ENCODE measurements around the gene GNA15.
"Not testable (repeated sequence)": the region's sequence is repeated elsewhere in the genome, so short reads cannot be mapped to it uniquely, and the experiment has no call there.

GNA15 gene

GRCh38 chr19:3190921-3191805 lies 55.3 kb downstream of the GNA15 start:
- no peak for DNase-seq
- H3K27me3 ChIP-seq (replicated peaks in 2 of 5; ENCODE audit: control insufficient read depth in 4 of 5, insufficient read depth in 5 of 5, low read length in 4 of 5) = no peaks in the 10 kb centered on the region
- no peaks in the 10 kb centered on the region for H3K9me3 ChIP-seq (ENCODE audit: control extremely low read depth in 1 of 5, control insufficient read depth in 4 of 5, insufficient read depth in 2 of 5, low read depth in 1 of 5, low read length in 4 of 5)
- no peak overlapping the region for H3K4me3 ChIP-seq (ENCODE audit: control insufficient read depth in 1 of 7, extremely low read depth in 1 of 7, insufficient read depth in 4 of 7, low read depth in 2 of 7, low read length in 6 of 7)
- H3K36me3 ChIP-seq (ENCODE audit: control insufficient read depth in 4 of 4, insufficient read depth in 4 of 4, low read length in 3 of 4) = peaks cover 0 to 57% (median 13%) of the 10 kb centered on the region in 4 experiments
- H3K4me1 ChIP-seq (ENCODE audit: control extremely low read depth in 1 of 4, control insufficient read depth in 4 of 4, insufficient read depth in 4 of 4, low read length in 3 of 4) = peaks cover 0 to 55% (median 48%) of the 10 kb centered on the region in 4 experiments
- 96% methylated on average over 37 of the region's 46 CpGs for WGBS (ENCODE audit: insufficient coverage)
- POLR2A ChIA-PET = no interaction called here
- CTCF ChIA-PET = no interaction called here
- no peak overlapping the region for H3K27ac ChIP-seq (ENCODE audit: insufficient read depth in 1 of 2, low read depth in 1 of 2, low read length in 2 of 2, poor library complexity in 1 of 2, severe bottlenecking in 2 of 2)

GRCh38 chr19:3191806-3192104 lies 55.9 kb downstream of the GNA15 start:
- H3K9me3 ChIP-seq (ENCODE audit: control extremely low read depth in 1 of 5, control insufficient read depth in 4 of 5, insufficient read depth in 2 of 5, low read depth in 1 of 5, low read length in 4 of 5); POLR2A ChIA-PET; H3K27ac ChIP-seq (ENCODE audit: insufficient read depth in 1 of 2, low read depth in 1 of 2, low read length in 2 of 2, poor library complexity in 1 of 2, severe bottlenecking in 2 of 2); H3K4me3 ChIP-seq (ENCODE audit: control insufficient read depth in 1 of 7, extremely low read depth in 1 of 7, insufficient read depth in 4 of 7, low read depth in 2 of 7, low read length in 6 of 7); H3K27me3 ChIP-seq (replicated peaks in 2 of 5; ENCODE audit: control insufficient read depth in 4 of 5, insufficient read depth in 5 of 5, low read length in 4 of 5); CTCF ChIA-PET; DNase-seq: not testable (repeated sequence)
- Histone ChIP-seq H3K36me3 (ENCODE audit: control insufficient read depth in 4 of 4, insufficient read depth in 4 of 4, low read length in 3 of 4) (peaks cover 0 to 63% (median 16%) of the 10 kb centered on the region in 4 experiments), H3K4me1 (ENCODE audit: control extremely low read depth in 1 of 4, control insufficient read depth in 4 of 4, insufficient read depth in 4 of 4, low read length in 3 of 4) (peaks cover 0 to 51% (median 42%) of the 10 kb centered on the region in 4 experiments)
- 100% methylated on average over 5 of the region's 12 CpGs for WGBS (ENCODE audit: insufficient coverage)

DNA sequence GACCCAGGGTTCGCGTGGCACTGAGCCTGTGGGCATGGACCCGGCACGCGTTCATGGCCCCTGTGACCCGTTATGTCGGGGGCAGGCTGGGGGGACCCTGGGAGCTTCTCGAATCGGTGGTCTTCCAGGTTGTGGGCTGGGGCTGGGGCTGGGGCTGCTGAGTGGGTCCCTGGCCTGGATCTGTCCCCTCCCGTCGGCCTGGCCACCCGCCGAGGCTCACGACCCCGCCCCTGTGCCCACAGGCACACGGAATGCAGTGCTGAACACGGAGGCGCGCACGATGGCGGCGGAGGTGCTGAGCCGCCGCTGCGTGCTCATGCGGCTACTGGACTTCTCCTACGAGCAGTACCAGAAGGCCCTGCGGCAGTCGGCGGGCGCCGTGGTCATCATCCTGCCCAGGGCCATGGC lies 56.4 kb downstream of the GNA15 start:
- no peaks in the 10 kb centered on the region for H3K9me3 ChIP-seq (ENCODE audit: control extremely low read depth in 1 of 5, control insufficient read depth in 4 of 5, insufficient read depth in 2 of 5, low read depth in 1 of 5, low read length in 4 of 5)
- ChIA-PET POLR2A (no interaction called here), CTCF (no interaction called here)
- no peak overlapping the region for H3K4me3 ChIP-seq (ENCODE audit: control insufficient read depth in 1 of 7, extremely low read depth in 1 of 7, insufficient read depth in 4 of 7, low read depth in 2 of 7, low read length in 6 of 7)
- WGBS (ENCODE audit: insufficient coverage) = 97% methylated on average over 31 of the region's 32 CpGs
- H3K27me3 ChIP-seq (replicated peaks in 2 of 5; ENCODE audit: control insufficient read depth in 4 of 5, insufficient read depth in 5 of 5, low read length in 4 of 5) = no peaks in the 10 kb centered on the region
- peaks cover 0 to 64% (median 18%) of the 10 kb centered on the region in 4 experiments for H3K36me3 ChIP-seq (ENCODE audit: control insufficient read depth in 4 of 4, insufficient read depth in 4 of 4, low read length in 3 of 4)
- peaks cover 0 to 46% (median 37%) of the 10 kb centered on the region in 4 experiments for H3K4me1 ChIP-seq (ENCODE audit: control extremely low read depth in 1 of 4, control insufficient read depth in 4 of 4, insufficient read depth in 4 of 4, low read length in 3 of 4)
- H3K27ac ChIP-seq (ENCODE audit: insufficient read depth in 1 of 2, low read depth in 1 of 2, low read length in 2 of 2, poor library complexity in 1 of 2, severe bottlenecking in 2 of 2) = no peak overlapping the region
- no peak for DNase-seq

GRCh38 chr19:3192684-3193083 lies 56.9 kb downstream of the GNA15 start:
- Histone ChIP-seq H3K4me3 (ENCODE audit: control insufficient read depth in 1 of 7, extremely low read depth in 1 of 7, insufficient read depth in 4 of 7, low read depth in 2 of 7, low read length in 6 of 7) (no peak overlapping the region), H3K36me3 (ENCODE audit: control insufficient read depth in 4 of 4, insufficient read depth in 4 of 4, low read length in 3 of 4) (peaks cover 0 to 64% (median 19%) of the 10 kb centered on the region in 4 experiments), H3K9me3 (ENCODE audit: control extremely low read depth in 1 of 5, control insufficient read depth in 4 of 5, insufficient read depth in 2 of 5, low read depth in 1 of 5, low read length in 4 of 5) (no peaks in the 10 kb centered on the region), H3K27ac (ENCODE audit: insufficient read depth in 1 of 2, low read depth in 1 of 2, low read length in 2 of 2, poor library complexity in 1 of 2, severe bottlenecking in 2 of 2) (no peak overlapping the region), H3K4me1 (ENCODE audit: control extremely low read depth in 1 of 4, control insufficient read depth in 4 of 4, insufficient read depth in 4 of 4, low read length in 3 of 4) (peaks cover 0 to 41% (median 33%) of the 10 kb centered on the region in 4 experiments), H3K27me3 (replicated peaks in 2 of 5; ENCODE audit: control insufficient read depth in 4 of 5, insufficient read depth in 5 of 5, low read length in 4 of 5) (no peaks in the 10 kb centered on the region)
- WGBS (ENCODE audit: insufficient coverage) = 97% methylated on average over 13 of the region's 14 CpGs
- POLR2A ChIA-PET = no interaction called here
- CTCF ChIA-PET = no interaction called here
- no peak for DNase-seq

- H3K4me3 ChIP-seq (ENCODE audit: control insufficient read depth in 1 of 7, extremely low read depth in 1 of 7, insufficient read depth in 4 of 7, low read depth in 2 of 7, low read length in 6 of 7) = peak overlapping the region in 3 of 7 experiments; percentile 20 to 32 (median 28)
- DNase-seq = peak; percentile 72 to 94 (median 93)
- H3K36me3 ChIP-seq (ENCODE audit: control insufficient read depth in 4 of 4, insufficient read depth in 4 of 4, low read length in 3 of 4) = peaks cover 0 to 59% (median 21%) of the 10 kb centered on the region in 4 experiments
- CTCF ChIA-PET = interaction anchor here (1.0 to 1.4 kb wide), 3 partner anchors 9 to 16 kb away, joined by 3 to 4 read pairs (median 3); no protein-coding TSS in a partner anchor
- 47% methylated on average over 35 of the region's 40 CpGs for WGBS (ENCODE audit: insufficient coverage)
- no peaks in the 10 kb centered on the region for H3K27me3 ChIP-seq (replicated peaks in 2 of 5; ENCODE audit: control insufficient read depth in 4 of 5, insufficient read depth in 5 of 5, low read length in 4 of 5)
- H3K4me1 ChIP-seq (ENCODE audit: control extremely low read depth in 1 of 4, control insufficient read depth in 4 of 4, insufficient read depth in 4 of 4, low read length in 3 of 4) = peaks cover 0 to 33% (median 26%) of the 10 kb centered on the region in 4 experiments
- H3K27ac ChIP-seq (ENCODE audit: insufficient read depth in 1 of 2, low read depth in 1 of 2, low read length in 2 of 2, poor library complexity in 1 of 2, severe bottlenecking in 2 of 2) = peak overlapping the region in 1 of 2 experiments; percentile 49
- POLR2A ChIA-PET = no interaction called here
- H3K9me3 ChIP-seq (ENCODE audit: control extremely low read depth in 1 of 5, control insufficient read depth in 4 of 5, insufficient read depth in 2 of 5, low read depth in 1 of 5, low read length in 4 of 5) = no peaks in the 10 kb centered on the region
These were observed 57.6 kb downstream of the GNA15 start for GRCh38 chr19:3193256-3194105.

- ChIA-PET CTCF (interaction anchor here (1.0 to 1.4 kb wide), 3 partner anchors 9 to 15 kb away, joined by 3 to 4 read pairs (median 3); no protein-coding TSS in a partner anchor), POLR2A (no interaction called here)
- H3K27ac ChIP-seq (ENCODE audit: insufficient read depth in 1 of 2, low read depth in 1 of 2, low read length in 2 of 2, poor library complexity in 1 of 2, severe bottlenecking in 2 of 2) = peak overlapping the region in 1 of 2 experiments; percentile 49
- H3K27me3 ChIP-seq (replicated peaks in 2 of 5; ENCODE audit: control insufficient read depth in 4 of 5, insufficient read depth in 5 of 5, low read length in 4 of 5) = no peaks in the 10 kb centered on the region
- H3K36me3 ChIP-seq (ENCODE audit: control insufficient read depth in 4 of 4, insufficient read depth in 4 of 4, low read length in 3 of 4) = peaks cover 0 to 59% (median 27%) of the 10 kb centered on the region in 4 experiments
- H3K4me3 ChIP-seq (ENCODE audit: control insufficient read depth in 1 of 7, extremely low read depth in 1 of 7, insufficient read depth in 4 of 7, low read depth in 2 of 7, low read length in 6 of 7) = no peak overlapping the region
- H3K9me3 ChIP-seq (ENCODE audit: control extremely low read depth in 1 of 5, control insufficient read depth in 4 of 5, insufficient read depth in 2 of 5, low read depth in 1 of 5, low read length in 4 of 5) = no peaks in the 10 kb centered on the region
- WGBS (ENCODE audit: insufficient coverage) = 89% methylated on average over 16 of the region's 17 CpGs
- DNase-seq = peak in 2 of 3 donors; percentile 18 to 31
- peaks cover 0 to 24% (median 17%) of the 10 kb centered on the region in 4 experiments for H3K4me1 ChIP-seq (ENCODE audit: control extremely low read depth in 1 of 4, control insufficient read depth in 4 of 4, insufficient read depth in 4 of 4, low read length in 3 of 4)
These were observed 58.6 kb downstream of the GNA15 start for GRCh38 chr19:3194106-3195087.
